ENCODE data around the gene SYNPR. TPM values are rescaled to one million over a fixed set of nuclear protein-coding genes. Genes with fewer than 3 reads are reported as not detected.

The SYNPR gene
- total RNA-seq, 1 donor from 2014 or later: 0.27 TPM

DNA sequence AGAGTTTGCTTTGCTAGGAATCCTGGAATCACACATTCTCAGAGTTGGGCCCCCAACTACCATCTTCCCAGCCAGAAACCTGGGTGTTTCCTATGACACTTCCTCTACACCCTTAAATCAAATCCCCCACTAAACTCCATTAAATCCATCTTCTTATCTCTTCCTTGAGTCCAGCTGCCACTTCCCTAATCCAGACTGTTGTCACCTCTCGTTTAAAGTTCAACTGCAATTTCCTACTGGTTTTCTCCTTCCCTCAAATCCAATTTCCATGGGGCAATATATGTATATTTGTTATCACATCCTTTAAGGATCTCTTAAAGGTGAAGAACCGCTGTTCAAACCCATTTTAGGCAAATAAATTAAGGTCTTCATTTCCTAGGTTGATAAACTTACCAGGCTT lies 300.8 kb downstream of the SYNPR start:
- Histone ChIP-seq H4K20me1 (ENCODE audit: insufficient read depth, low read length) (no peaks in the 10 kb centered on the region), H3K9me3 (ENCODE audit: insufficient read depth, low read depth, low read length) (no peaks in the 10 kb centered on the region), H3K4me1 (ENCODE audit: insufficient read depth, low read length) (no peaks in the 10 kb centered on the region), H3K4me2 (ENCODE audit: low read length) (no peak overlapping the region), H2AFZ (ENCODE audit: low read depth, low read length) (no peak overlapping the region), H3K79me2 (ENCODE audit: insufficient read depth, low read length) (no peaks in the 10 kb centered on the region), H3K36me3 (ENCODE audit: insufficient read depth, low read length) (no peaks in the 10 kb centered on the region), H3K27ac (ENCODE audit: low read depth, low read length) (no peak overlapping the region), H3K27me3 (ENCODE audit: insufficient read depth, low read length) (no peaks in the 10 kb centered on the region), H3K9ac (ENCODE audit: low read length) (no peak overlapping the region), H3K4me3 (ENCODE audit: insufficient read depth, low read depth, low read length) (no peak overlapping the region)
- FAIRE-seq: no peak
- Mint-ChIP-seq H3K4me1 (ENCODE audit: low read depth, unreplicated experiment) (peaks cover 7% of the 10 kb centered on the region), H3K9me3 (ENCODE audit: unreplicated experiment) (peaks cover 2% of the 10 kb centered on the region), H3K36me3 (ENCODE audit: low read depth, unreplicated experiment) (no peaks in the 10 kb centered on the region), H3K27ac (ENCODE audit: unreplicated experiment) (no peak overlapping the region), H3K4me3 (ENCODE audit: unreplicated experiment) (no peak overlapping the region), H3K27me3 (ENCODE audit: low read depth, unreplicated experiment) (peaks cover 3% of the 10 kb centered on the region)
- no peak for DNase-seq (ENCODE audit: low read depth)
- no peak for TF ChIP-seq EZH2 (IDR thresholded peaks at IDR 0.05; ENCODE audit: insufficient read depth, low read length)
- TF ChIP-seq, protein P1, sequence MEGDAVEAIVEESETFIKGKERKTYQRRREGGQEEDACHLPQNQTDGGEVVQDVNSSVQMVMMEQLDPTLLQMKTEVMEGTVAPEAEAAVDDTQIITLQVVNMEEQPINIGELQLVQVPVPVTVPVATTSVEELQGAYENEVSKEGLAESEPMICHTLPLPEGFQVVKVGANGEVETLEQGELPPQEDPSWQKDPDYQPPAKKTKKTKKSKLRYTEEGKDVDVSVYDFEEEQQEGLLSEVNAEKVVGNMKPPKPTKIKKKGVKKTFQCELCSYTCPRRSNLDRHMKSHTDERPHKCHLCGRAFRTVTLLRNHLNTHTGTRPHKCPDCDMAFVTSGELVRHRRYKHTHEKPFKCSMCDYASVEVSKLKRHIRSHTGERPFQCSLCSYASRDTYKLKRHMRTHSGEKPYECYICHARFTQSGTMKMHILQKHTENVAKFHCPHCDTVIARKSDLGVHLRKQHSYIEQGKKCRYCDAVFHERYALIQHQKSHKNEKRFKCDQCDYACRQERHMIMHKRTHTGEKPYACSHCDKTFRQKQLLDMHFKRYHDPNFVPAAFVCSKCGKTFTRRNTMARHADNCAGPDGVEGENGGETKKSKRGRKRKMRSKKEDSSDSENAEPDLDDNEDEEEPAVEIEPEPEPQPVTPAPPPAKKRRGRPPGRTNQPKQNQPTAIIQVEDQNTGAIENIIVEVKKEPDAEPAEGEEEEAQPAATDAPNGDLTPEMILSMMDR (IDR thresholded peaks at IDR 0.05; ENCODE audit: insufficient read depth, low read depth, low read length): no peak

DNA sequence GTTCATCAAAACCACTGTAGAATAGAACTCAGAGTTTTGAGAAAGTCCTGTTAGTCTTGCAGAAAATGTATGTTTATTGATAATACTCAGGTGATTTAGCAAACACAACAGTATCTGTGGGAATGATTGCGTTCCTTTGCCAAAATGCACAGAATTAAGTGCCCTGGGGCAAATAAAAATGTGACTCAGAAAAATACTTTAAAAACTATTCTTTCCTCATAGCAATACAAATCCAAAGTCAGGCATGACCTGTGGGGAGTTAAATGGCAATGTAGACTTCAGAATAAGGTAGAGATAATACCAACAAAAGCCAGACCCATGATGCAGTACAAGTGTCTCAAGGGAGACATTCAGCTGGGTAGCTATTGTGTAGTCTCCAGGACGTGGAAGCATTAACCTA lies 302.0 kb downstream of the SYNPR start:
- TF ChIP-seq EZH2 (IDR thresholded peaks at IDR 0.05; ENCODE audit: insufficient read depth, low read length): no peak
- TF ChIP-seq, protein P1 (IDR thresholded peaks at IDR 0.05; ENCODE audit: insufficient read depth, low read depth, low read length): no peak
- no peak for FAIRE-seq

DNA sequence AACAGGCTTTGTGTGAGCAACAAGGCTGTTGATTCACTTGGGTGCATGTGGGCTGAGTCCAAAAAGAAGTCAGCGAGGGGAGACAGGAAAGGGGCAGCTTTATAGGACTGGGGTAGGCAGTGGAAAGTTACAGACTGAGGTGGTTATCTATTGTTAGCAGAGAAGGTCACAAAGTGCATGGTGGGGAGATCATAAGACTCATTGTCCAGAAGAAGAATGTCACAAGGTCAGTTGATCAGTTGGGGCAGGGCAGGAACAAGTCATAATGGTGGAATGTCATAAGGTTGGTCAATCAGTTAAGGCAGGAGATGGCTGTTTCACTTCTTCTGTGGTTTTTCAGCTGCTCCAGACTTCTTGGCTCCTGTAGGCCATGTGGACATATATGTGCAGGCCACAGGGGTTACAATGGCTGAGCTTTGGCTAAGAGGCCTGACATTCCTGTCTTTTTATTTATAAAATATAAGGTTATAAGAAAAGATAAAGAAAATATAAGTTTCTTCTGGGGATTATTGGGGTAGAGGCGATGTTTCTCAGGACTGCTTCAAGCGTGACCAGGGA lies 304.9 kb downstream of the SYNPR start:
- Histone ChIP-seq H3K9ac (ENCODE audit: low read length) (no peak overlapping the region), H3K9me3 (ENCODE audit: insufficient read depth, low read depth, low read length) (no peaks in the 10 kb centered on the region), H3K36me3 (ENCODE audit: insufficient read depth, low read length) (no peaks in the 10 kb centered on the region), H4K20me1 (ENCODE audit: insufficient read depth, low read length) (no peaks in the 10 kb centered on the region), H3K4me1 (ENCODE audit: insufficient read depth, low read length) (no peaks in the 10 kb centered on the region), H3K27me3 (ENCODE audit: insufficient read depth, low read length) (no peaks in the 10 kb centered on the region), H3K79me2 (ENCODE audit: insufficient read depth, low read length) (no peaks in the 10 kb centered on the region), H3K4me3 (ENCODE audit: insufficient read depth, low read depth, low read length) (no peak overlapping the region), H2AFZ (ENCODE audit: low read depth, low read length) (no peak overlapping the region), H3K4me2 (ENCODE audit: low read length) (no peak overlapping the region), H3K27ac (ENCODE audit: low read depth, low read length) (no peak overlapping the region)
- no peak for FAIRE-seq
- H3K9me3 Mint-ChIP-seq (ENCODE audit: unreplicated experiment): no peaks in the 10 kb centered on the region
- H3K36me3 Mint-ChIP-seq (ENCODE audit: low read depth, unreplicated experiment): no peaks in the 10 kb centered on the region
- no peak overlapping the region for H3K27ac Mint-ChIP-seq (ENCODE audit: unreplicated experiment)
- H3K4me1 Mint-ChIP-seq (ENCODE audit: low read depth, unreplicated experiment): peaks cover 12% of the 10 kb centered on the region
- H3K27me3 Mint-ChIP-seq (ENCODE audit: low read depth, unreplicated experiment): no peaks in the 10 kb centered on the region
- TF ChIP-seq, protein P1 (IDR thresholded peaks at IDR 0.05; ENCODE audit: insufficient read depth, low read depth, low read length): no peak
- TF ChIP-seq EZH2 (IDR thresholded peaks at IDR 0.05; ENCODE audit: insufficient read depth, low read length): no peak
- DNase-seq (ENCODE audit: low read depth): no peak
- no peak overlapping the region for H3K4me3 Mint-ChIP-seq (ENCODE audit: unreplicated experiment)

More for the DNA sequence above, 302.0 kb downstream of the SYNPR start:
- H2AFZ ChIP-seq (ENCODE audit: low read depth, low read length): no peak overlapping the region
- H3K4me1 ChIP-seq (ENCODE audit: insufficient read depth, low read length): no peaks in the 10 kb centered on the region
- H3K27me3 Mint-ChIP-seq (ENCODE audit: low read depth, unreplicated experiment): peaks cover 3% of the 10 kb centered on the region
- H3K4me3 ChIP-seq (ENCODE audit: insufficient read depth, low read depth, low read length): no peak overlapping the region
- no peak overlapping the region for H3K9ac ChIP-seq (ENCODE audit: low read length)
- no peaks in the 10 kb centered on the region for H4K20me1 ChIP-seq (ENCODE audit: insufficient read depth, low read length)
- no peaks in the 10 kb centered on the region for H3K9me3 ChIP-seq (ENCODE audit: insufficient read depth, low read depth, low read length)
- no peaks in the 10 kb centered on the region for H3K79me2 ChIP-seq (ENCODE audit: insufficient read depth, low read length)
- no peaks in the 10 kb centered on the region for H3K27me3 ChIP-seq (ENCODE audit: insufficient read depth, low read length)
- H3K36me3 ChIP-seq (ENCODE audit: insufficient read depth, low read length): no peaks in the 10 kb centered on the region
- no peaks in the 10 kb centered on the region for H3K36me3 Mint-ChIP-seq (ENCODE audit: low read depth, unreplicated experiment)
- no peak overlapping the region for H3K4me2 ChIP-seq (ENCODE audit: low read length)
- H3K4me3 Mint-ChIP-seq (ENCODE audit: unreplicated experiment): no peak overlapping the region
- DNase-seq (ENCODE audit: low read depth): no peak
- H3K4me1 Mint-ChIP-seq (ENCODE audit: low read depth, unreplicated experiment): peaks cover 12% of the 10 kb centered on the region
- peaks cover 2% of the 10 kb centered on the region for H3K9me3 Mint-ChIP-seq (ENCODE audit: unreplicated experiment)
- no peak overlapping the region for H3K27ac ChIP-seq (ENCODE audit: low read depth, low read length)
- H3K27ac Mint-ChIP-seq (ENCODE audit: unreplicated experiment): no peak overlapping the region
